ENCODE data around the gene ZNF107.
"Not testable (repeated sequence)": the region's sequence is repeated elsewhere in the genome, so short reads cannot be mapped to it uniquely, and the experiment has no call there.

ZNF107 gene

GRCh38 chr7:64643566-64643965 is 22.4 kb upstream of the ZNF107 start:
- no peak for DNase-seq (ENCODE audit: low read depth)

GRCh38 chr7:64651203-64651602 is 14.7 kb upstream of the ZNF107 start:
- no peak for DNase-seq (ENCODE audit: low read depth)

- DNase-seq (ENCODE audit: low read depth) = no peak
Measured at GRCh38 chr7:64651632-64652165, 14.2 kb upstream of the ZNF107 start.

- DNase-seq (ENCODE audit: low read depth) = no peak
Measured at GRCh38 chr7:64653721-64654401, 12.1 kb upstream of the ZNF107 start.

- DNase-seq (ENCODE audit: low read depth) = no peak
Measured at GRCh38 chr7:64654796-64655548, 11.0 kb upstream of the ZNF107 start.

GRCh38 chr7:64655811-64656210 is 10.1 kb upstream of the ZNF107 start:
- DNase-seq (ENCODE audit: low read depth) = no peak

- DNase-seq (ENCODE audit: low read depth) = no peak
Measured at GRCh38 chr7:64656489-64656888, 9.4 kb upstream of the ZNF107 start.

GRCh38 chr7:64662091-64662490 is 3.8 kb upstream of the ZNF107 start:
- not testable (repeated sequence) for DNase-seq (ENCODE audit: low read depth)

- DNase-seq (ENCODE audit: low read depth) = no peak
Measured at GRCh38 chr7:64666663-64667050, 724 bp downstream of the ZNF107 start.

GRCh38 chr7:64667311-64667710 is 1.4 kb downstream of the ZNF107 start:
- no peak for DNase-seq (ENCODE audit: low read depth)

GRCh38 chr7:64672414-64672813 is 6.5 kb downstream of the ZNF107 start:
- DNase-seq (ENCODE audit: low read depth) = no peak

GRCh38 chr7:64685091-64685490 is 19.2 kb downstream of the ZNF107 start:
- no peak for DNase-seq (ENCODE audit: low read depth)

GRCh38 chr7:64685741-64686140 is 19.8 kb downstream of the ZNF107 start:
- no peak for DNase-seq (ENCODE audit: low read depth)

- no peak for DNase-seq (ENCODE audit: low read depth)
Measured at GRCh38 chr7:64686493-64687184, 20.7 kb downstream of the ZNF107 start.

- DNase-seq (ENCODE audit: low read depth) = no peak
Measured at GRCh38 chr7:64687249-64687648, 21.3 kb downstream of the ZNF107 start.

GRCh38 chr7:64688988-64689387 is 23.1 kb downstream of the ZNF107 start:
- DNase-seq (ENCODE audit: low read depth) = no peak

GRCh38 chr7:64691831-64692230 is 25.9 kb downstream of the ZNF107 start:
- no peak for DNase-seq (ENCODE audit: low read depth)

GRCh38 chr7:64697863-64698262 is 31.9 kb downstream of the ZNF107 start:
- DNase-seq (ENCODE audit: low read depth) = not testable (repeated sequence)

- DNase-seq (ENCODE audit: low read depth) = no peak
Measured at GRCh38 chr7:64706625-64707292, 40.8 kb downstream of the ZNF107 start.

GRCh38 chr7:64717896-64718295 is 52.0 kb downstream of the ZNF107 start:
- not testable (repeated sequence) for DNase-seq (ENCODE audit: low read depth)

GRCh38 chr7:64729089-64729848 is 63.3 kb downstream of the ZNF107 start:
- no peak for DNase-seq (ENCODE audit: low read depth)
